Brain microvascular endothelial cell (primary cell): ENCODE measurements around the gene RNF212.
"Not testable (repeated sequence)": the region's sequence is repeated elsewhere in the genome, so short reads cannot be mapped to it uniquely, and the experiment has no call there.

Experiments
- DNase-seq: peaks from one replicate; pipeline ENCODE4 v3.0.0-alpha.2; 2020
- H3K27ac ChIP-seq: fragments of 250-450 bp; sonication (Bioruptor Pico); 2 replicates; pipeline ENCODE4 v1.5.1; 2020; ENCODE audit warnings: mild to moderate bottlenecking, moderate library complexity
- H3K27me3 ChIP-seq: fragments of 250-450 bp; sonication (Bioruptor Pico); replicated peaks from 2 replicates; pipeline ENCODE4 v1.5.1; 2020; ENCODE audit warnings: mild to moderate bottlenecking
- H3K36me3 ChIP-seq: fragments of 250-450 bp; sonication (Bioruptor Pico); replicated peaks from 2 replicates; pipeline ENCODE4 v1.5.1; 2020; ENCODE audit warnings: mild to moderate bottlenecking
- H3K4me3 ChIP-seq: 2 replicates; pipeline ENCODE4 v1.5.1; 2011; ENCODE audit warnings: low read depth, mild to moderate bottlenecking, control low read depth, low read length, moderate library complexity
- in situ Hi-C: cut with HindIII; loops from 2 replicates; pipeline ENCODE4 v1.10.0; 2017; ENCODE audit warnings: low sequenced_read_pairs, low pct_ligation_motif_present
- TF ChIP-seq, protein P1 (sequence below): IDR thresholded peaks from 2 replicates; pipeline ENCODE4 v1.5.1; 2011; ENCODE audit warnings: low read depth, mild to moderate bottlenecking, moderate library complexity, low read length, control low read depth, inconsistent platforms; ENCODE audit errors: missing control alignments

The RNF212 gene

DNA sequence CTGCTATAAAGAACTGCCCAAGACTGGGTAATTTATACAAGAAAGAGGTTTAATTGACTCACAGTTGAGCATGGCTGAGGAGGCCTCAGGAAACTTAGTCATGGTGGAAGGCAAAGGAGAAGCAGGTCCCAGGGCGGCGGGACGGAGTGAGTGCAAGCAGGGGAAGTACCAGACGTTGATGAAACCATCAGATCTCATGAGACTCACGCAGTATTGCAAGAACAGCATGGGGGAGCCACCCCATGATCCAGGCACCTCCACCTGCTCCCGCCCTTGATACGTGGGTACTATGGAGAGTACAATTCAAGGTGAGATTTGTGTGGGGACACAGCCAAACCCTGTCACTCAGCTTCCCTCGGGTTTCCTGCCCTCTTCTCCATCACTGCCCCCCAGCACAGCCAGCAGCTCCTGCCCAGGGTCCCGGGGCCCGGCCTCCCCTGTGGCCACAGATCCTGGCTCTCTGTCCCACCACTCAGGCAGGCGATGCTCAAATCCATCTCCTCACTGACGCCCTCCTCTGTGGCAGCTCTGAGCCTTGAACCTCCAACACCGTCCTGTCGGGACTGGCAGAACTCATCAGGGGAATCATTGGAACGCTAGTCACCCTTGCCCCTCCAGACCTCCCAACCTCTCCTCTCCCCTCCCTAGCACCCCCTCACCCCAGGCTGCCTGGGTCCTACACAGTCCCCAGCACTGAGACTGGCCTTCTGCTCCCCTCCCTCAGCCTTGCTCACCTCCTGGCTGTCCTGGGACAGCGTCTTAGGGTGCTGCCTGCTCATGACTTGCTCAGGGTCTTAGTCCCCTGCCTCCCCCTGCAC lies 64.4 kb downstream of the RNF212 start:
- H3K36me3 ChIP-seq = no peaks in the 10 kb centered on the region
- no peak overlapping the region for H3K27ac ChIP-seq
- no peak overlapping the region for H3K4me3 ChIP-seq
- in situ Hi-C loops = no loop called here
- peaks cover 12% of the 10 kb centered on the region for H3K27me3 ChIP-seq
- TF ChIP-seq, protein P1, sequence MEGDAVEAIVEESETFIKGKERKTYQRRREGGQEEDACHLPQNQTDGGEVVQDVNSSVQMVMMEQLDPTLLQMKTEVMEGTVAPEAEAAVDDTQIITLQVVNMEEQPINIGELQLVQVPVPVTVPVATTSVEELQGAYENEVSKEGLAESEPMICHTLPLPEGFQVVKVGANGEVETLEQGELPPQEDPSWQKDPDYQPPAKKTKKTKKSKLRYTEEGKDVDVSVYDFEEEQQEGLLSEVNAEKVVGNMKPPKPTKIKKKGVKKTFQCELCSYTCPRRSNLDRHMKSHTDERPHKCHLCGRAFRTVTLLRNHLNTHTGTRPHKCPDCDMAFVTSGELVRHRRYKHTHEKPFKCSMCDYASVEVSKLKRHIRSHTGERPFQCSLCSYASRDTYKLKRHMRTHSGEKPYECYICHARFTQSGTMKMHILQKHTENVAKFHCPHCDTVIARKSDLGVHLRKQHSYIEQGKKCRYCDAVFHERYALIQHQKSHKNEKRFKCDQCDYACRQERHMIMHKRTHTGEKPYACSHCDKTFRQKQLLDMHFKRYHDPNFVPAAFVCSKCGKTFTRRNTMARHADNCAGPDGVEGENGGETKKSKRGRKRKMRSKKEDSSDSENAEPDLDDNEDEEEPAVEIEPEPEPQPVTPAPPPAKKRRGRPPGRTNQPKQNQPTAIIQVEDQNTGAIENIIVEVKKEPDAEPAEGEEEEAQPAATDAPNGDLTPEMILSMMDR = no peak
- no peak for DNase-seq

DNA sequence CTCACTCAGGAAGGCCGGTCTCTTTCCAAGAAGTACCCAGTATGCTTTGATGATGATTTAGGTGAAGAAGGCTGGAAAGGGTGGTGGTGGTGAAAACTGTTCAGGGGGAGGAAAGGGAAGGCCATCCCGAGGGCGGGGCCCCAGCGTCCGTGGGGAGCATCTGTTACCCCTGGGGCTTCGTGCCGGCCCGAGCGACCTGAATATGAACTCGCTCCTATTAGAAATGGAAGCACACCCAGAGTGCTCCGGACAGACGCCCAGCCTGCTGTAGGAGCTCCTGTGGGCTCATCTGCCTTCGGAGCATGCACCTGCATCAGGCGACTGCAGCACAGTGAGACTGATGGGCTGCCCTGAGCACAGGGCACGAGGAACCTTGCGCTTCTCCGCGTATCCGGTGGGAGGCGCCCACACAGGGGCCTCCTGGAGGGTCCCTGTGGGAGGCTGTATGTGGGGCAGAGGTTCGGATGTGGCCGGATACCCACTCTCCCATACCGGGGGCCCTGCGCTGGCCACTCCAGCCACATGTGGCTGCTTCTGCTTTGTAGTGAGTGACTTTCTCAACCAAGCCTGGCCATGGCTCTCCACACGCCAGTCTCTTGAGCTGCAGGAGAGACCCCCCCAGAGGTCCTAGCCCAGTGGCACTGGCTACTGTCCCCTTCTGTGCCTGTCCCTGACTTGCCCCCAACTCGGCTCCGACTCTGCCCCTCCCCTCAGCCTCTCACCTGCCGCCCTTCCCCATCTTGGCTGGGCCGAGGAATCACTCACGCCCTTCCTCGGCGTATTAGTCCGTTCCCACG lies 65.2 kb downstream of the RNF212 start:
- TF ChIP-seq, protein P1 = no peak
- Histone ChIP-seq H3K27ac (no peak overlapping the region), H3K36me3 (no peaks in the 10 kb centered on the region), H3K4me3 (no peak overlapping the region), H3K27me3 (peaks cover 10% of the 10 kb centered on the region)
- DNase-seq = no peak
- in situ Hi-C loops = no loop called here

DNA sequence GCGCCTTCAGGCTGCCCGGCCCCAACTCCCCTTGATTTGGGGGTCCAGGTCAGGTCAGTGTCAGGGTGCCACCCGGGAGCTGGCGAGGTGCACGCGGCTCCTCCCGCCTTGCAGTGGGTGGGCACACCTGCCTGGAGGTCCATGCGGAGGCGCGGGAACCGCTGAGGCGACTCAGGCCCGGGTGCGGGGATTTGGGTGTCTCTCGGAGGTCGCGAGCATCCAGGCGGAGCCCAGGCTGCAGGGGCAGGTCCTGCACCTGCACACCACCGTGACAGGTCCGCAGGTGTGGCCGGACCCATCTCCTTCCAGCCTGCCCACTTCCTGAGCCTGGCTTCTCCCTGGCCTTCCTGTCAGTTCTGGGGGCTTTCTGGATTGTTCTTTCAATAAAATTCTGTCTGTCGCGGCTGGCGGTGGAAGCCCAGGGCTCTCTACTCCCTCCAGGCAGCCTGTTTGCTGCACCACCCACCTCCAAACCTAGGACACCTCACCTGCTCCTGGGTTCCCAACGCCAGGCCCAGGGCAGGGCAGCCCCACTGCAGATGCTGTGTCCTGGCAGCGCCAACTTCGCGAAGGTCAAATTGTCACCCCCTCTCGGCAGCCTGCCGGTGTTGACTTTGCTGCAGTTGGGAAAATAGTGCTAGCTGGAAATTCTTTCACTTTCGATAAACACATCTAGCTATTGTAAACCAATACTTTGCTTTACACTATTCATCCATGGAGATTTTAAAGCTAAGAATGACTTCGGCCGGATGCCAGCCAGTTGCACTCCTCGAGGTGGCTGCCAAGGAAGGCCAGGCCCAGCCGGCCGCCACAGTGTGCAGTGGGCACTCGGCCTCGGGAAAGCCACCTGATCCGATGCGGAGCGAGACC lies 66.0 kb downstream of the RNF212 start:
- Histone ChIP-seq H3K27me3 (peaks cover 2% of the 10 kb centered on the region), H3K27ac (no peak overlapping the region), H3K36me3 (no peaks in the 10 kb centered on the region), H3K4me3 (no peak overlapping the region)
- in situ Hi-C loops = no loop called here
- no peak for DNase-seq
- TF ChIP-seq, protein P1 = no peak

DNA sequence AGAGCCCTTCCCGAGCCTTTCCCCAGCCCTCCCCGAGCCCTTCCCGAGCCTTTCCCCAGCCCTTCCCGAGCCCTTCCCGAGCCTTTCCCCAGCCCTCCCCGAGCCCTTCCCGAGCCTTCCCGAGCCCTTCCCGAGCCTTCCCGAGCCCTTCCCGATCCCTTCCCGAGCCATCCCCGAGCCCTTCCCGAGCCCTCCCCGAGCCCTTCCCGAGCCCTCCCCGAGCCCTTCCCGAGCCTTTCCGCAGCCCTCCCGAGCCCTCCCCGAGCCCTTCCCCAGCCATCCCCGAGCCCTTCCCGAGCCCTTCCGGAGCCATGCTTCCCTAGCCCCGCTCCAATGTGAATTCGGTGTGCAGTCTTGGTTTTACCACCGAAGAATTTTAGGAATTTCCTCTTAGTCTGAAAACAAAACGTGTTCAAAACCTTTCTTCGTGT lies 66.8 kb downstream of the RNF212 start:
- H3K27me3 ChIP-seq, H3K4me3 ChIP-seq, H3K36me3 ChIP-seq, H3K27ac ChIP-seq, in situ Hi-C loops, DNase-seq: not testable (repeated sequence)

DNA sequence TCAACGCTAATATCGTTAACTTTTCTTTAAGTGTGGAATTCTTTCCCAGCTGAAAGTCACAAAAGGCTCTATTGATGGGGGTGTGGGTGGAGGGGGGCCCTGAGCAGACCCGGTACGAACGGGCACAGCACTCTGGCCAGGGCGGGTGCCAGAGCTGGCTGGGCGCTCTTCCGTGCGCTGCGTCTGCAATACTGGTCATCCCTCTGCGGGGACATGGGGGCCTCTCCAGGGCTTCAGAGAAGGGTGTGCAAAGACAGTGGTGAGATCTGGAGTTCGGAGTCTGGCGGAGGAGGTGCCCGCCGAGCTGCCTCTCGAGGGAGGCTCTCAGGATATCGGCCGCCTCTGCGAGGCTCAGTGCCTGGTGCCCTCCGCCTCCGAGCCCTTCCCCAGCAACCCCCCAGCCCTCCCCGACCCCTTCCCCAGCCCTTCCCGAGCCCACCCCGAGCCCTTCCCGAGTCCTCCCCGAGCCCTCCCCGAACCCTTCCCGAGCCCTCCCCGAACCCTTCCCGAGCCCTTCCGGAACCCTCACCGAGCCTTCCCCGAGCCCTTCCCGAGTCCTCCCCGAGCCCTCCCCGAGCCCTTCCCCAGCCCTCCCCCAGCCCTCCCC lies 67.7 kb downstream of the RNF212 start:
- in situ Hi-C loops = no loop called here
- Histone ChIP-seq H3K4me3 (no peak overlapping the region), H3K36me3 (no peaks in the 10 kb centered on the region), H3K27ac (no peak overlapping the region), H3K27me3 (no peaks in the 10 kb centered on the region)
- TF ChIP-seq, protein P1 = no peak
- DNase-seq = no peak
